Activated CD4-positive, alpha-beta T cell treated with anti-CD3 and anti-CD28 coated beads for 48 hours (primary cell): ENCODE data around the gene HIGD2A.
"Not testable (repeated sequence)": the region's sequence is repeated elsewhere in the genome, so short reads cannot be mapped to it uniquely, and the experiment has no call there.

Experiments
- DNase-seq: peaks from one replicate; pipeline ENCODE4 v3.0.0-alpha.2; 2020

HIGD2A gene

DNA sequence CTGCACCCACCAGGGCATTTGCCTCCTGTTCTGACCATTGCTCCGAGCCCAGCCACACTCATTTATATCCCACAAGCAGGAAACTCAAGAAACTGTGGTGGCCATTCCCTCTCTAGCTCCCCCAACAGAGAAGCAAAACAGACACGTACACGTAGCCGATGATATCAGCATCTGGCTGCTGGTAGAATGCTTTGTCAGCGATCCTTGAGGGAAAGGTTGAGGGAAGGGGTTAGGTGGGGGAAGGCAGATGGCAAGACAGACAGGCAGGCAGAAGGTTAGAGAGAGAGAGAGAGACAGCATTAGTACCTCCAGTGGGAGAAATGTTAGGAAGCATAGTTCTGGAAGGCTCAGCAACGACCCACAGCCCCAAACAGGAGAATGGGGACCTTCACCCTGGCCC, 7.8 kb downstream of the HIGD2A start:
- no peak for DNase-seq

DNA sequence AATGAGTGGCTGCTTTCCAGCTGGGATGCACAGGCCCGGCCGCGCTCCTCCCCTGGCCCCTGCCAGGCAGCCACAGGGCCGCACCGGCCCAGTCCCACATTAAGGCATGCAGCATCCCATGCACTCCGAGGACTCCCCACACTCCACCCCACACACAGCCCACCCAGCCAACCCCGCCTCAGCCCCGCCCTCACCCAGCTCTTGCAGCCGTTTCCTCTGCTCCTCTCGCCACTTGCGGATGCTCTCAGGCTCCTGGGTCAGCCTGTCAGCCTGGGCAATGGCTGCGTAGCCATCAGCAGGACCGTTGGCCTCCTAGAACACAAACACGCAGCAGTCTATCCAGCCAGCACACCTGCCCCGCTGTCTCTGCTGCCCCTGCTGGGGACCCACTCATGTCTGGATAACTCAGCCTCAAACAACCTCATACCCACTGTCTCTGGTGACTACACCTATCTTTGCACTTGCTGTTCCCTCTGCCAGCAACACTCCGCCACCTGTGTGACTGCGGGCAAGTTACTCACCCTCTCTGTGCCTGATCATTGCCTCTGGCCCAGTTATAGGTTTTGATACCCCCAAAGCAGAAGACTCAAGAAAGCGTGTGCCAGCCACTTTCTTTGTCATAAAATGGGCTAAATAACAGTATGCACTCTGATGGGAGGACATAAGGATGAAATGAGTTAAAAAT, 9.3 kb downstream of the HIGD2A start:
- DNase-seq: no peak

DNA sequence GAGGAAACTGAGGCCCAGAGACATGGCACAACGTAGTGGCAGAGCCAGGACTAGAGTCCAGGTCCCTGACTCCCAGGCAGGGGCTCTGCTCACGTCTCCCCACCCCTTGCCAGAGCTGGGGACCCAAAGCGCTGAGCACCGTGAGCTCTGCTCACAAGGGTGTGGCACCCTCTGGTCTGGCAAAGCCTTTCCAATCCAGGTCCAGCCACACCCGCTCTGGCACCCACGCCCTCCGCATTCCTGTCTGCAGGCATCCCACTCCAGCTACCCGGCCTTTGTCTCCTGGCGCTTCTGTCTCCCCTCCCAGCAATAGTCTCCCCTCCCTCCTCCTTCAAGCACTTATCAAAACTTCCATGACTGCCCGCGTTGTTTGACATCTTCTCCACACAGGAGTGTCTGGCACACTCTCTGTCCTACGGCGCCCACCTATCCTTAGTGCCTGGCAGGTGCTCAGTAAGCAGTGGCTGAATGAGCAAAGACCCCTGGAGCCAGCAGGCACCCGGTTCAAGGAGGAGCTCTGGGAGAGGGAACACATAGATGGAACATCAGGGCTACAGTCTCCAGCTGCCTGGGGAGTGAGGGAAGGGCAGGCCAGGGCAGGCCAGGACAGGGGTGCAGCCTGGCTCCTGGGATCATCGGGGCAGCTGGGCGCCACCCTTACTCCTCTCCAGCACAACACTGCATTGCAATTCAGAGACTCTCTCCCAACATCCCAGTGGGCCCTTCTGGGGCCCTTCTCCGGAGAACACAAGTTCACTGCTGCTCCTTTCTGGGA, 12.0 kb downstream of the HIGD2A start:
- DNase-seq: no peak

DNA sequence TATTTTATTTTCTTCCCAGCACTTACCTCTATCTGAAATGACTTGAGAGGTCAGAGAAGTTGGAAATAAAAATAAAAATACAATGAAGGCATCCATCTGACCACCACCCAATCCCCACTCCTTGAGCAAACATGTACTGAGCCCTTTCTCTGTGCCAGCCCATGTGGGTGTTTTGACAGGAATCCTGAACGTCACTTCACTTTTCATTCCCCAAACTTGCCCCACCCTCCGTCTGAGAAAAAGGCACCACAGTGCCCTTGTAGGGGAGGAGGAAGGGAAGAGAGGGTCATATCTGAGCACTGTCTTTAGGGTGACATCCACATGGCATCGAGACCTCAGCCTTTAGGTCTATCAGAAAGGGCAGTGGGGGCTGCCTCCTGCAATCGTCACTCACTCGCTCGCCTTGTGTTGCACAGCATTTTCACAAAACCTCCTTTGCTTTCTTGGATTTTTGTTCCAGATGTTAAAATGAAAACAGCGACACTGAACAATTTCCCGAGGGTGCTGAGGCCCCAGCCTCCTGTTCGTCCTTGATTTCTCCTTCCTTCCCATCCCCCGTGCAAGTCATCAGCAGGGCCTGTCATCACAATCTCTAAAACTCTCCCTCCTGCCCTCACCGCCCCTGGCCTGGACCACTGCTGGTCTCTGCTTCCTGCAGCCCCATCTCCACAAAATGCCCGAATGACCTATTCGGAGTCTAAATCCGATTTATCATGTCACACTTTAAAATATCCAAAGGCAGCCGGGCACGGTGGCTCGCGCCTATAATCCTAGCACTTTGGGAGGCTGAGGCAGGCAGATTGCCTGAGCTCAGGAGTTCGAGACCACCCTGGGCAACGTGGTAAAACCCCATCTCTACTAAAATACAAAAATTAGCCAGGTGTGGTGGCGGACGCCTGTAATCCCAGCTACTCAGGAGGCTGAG, 13.0 kb downstream of the HIGD2A start:
- no peak for DNase-seq

DNA sequence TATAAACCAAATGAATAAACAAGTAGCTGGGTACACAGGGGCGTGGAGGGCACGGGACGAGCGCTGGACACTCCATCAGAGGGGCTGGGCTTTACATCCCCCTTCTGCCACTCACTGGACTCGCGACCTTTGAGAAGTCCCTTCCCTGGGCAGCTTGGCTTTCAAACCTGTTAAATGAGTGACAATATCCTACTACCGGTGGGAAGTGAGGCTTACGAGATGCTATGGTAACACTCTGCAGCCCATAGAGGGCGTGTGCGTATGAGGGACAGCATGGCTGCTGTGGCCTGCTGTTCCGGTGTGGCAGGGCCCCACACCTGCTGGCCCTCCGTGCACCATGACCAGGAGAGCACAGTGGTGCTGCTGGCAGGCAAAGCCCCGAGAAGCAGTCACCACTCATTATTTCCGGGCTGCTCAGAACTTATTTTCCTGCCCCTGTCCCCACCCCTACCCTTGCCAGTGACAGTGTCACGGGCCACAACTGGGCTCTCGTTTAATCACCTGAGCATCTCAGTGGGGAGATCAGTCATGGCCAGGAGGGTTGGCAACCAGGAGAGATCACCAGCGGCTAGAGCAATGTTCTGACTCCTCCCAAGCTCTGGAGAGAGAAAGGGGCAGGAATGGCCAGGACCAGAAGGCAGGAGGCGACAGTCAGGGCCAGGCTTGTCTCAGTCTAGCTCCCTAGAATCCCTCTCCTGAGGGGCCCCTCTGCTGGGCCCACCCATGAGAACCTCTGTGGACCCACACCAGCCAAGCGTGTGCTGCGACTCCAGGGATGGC, 17.3 kb downstream of the HIGD2A start:
- DNase-seq: no peak

DNA sequence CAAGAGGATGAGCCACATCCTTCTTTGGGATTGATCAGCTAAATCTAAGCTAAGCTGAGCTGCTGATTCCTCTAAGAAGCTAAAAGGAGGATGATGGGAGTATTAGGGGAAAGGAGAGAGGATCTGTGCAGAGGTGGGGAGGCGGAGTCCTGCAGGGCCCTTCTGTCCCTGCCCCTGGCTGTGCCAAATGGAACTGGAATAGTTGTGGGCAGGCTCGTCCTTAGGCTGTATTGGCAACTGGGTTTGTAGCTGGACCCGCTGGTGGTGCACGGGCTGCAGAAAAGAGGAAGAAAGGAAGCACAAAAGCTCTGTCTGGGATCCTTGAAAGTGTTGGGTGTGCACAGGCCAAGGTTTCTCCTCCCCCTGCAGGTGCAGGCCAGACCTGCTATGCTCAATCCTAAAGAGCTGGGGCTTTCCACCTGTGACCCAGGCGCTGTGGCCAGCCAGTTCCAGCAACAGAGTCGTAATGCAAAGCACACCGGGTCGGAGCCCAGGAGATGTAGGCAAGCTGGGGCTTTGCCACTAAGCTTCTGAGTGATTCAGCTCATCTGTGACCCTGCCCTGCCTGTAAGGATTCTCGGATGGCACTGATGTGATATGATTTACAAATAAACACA, 18.0 kb downstream of the HIGD2A start:
- no peak for DNase-seq

DNA sequence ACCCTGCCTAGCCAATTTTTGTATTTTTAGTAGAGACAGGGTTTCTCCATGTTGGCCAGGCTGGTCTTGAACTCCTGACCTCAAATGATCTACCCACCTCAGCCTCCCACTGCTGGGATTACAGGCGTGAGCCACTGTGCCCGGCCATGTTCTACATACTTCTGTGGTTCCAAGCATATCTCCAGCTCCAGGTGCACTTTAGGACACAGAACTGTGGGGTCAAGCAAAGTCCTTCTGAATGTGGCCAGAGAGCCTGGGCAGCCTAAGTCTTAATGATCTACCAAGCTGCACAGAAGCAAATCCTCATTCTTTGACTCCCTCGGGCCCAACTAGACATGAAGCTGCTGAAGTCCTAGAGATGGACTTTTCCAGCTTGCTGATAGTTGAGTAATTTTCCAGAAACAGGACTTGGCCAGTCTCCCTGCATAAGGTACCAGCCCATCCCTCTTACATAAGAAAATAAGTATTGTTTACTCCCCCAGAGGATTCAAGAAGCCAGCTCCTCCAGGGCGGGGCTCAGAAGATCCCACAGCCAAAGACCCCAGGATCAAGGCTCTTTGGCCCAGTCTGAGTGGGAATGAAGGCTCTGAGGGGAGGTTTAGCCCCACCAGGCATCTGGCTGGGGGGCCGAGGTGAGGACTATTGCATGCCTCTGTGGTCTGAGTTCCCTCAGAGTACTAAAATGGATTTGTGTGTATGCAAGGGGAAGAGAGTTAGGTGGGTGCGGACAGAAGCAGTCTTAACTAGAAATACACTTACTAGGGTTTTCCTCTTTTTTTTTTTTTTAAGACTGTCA, 19.1 kb downstream of the HIGD2A start:
- DNase-seq: no peak

DNA sequence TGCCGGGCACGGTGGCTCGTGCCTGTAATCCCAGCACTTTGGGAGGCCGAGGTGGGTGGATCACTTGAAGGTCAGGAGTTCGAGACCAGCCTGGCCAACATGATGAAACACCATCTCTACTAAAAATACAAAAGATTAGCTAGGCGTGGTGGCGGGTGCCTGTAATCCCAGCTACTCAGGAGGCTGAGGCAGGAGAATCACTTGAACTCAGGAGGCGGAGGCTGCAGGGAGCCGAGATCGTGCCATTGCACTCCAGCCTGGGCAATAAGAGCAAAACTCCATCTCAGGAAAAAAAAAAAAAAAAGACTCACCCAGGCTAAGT, 19.7 kb downstream of the HIGD2A start:
- DNase-seq: not testable (repeated sequence)

DNA sequence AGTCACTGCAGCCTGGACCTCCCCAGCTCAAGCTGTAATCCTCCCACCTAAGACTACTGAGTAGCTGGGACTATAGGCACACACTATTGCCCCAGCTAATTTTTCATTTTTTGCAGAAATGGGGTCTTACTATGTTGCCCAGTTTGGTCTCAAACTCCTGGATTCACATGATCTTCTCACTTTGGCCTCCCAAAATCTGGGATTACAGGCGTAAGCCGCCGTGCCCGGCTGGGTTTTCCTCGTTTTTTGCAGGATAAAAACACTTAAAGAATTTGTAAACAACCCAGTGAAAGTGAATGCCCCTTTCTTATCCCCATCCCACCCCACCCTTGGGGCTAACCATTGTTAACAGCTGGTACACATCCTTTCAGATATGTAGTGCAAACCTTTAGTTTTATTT, 20.0 kb downstream of the HIGD2A start:
- no peak for DNase-seq

DNA sequence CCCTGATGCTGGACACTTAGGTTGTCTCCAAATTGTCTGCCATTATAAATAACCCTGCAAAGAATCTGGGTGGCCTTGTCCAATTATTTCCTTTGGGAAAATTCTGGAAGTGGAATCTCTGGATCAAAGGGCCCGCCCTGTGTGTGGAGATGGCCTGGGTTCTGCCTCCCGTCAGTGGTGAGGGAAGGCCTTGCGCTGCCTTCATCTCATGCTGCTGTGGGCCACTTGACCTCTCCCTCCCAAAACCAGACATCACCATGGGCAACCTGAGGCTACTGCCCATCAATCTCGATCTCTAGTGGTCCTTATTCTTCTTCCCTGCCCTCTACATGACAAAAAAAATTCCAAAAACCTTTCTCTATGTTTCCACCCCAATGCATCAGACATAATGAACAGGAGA, 21.2 kb downstream of the HIGD2A start:
- DNase-seq: no peak

DNA sequence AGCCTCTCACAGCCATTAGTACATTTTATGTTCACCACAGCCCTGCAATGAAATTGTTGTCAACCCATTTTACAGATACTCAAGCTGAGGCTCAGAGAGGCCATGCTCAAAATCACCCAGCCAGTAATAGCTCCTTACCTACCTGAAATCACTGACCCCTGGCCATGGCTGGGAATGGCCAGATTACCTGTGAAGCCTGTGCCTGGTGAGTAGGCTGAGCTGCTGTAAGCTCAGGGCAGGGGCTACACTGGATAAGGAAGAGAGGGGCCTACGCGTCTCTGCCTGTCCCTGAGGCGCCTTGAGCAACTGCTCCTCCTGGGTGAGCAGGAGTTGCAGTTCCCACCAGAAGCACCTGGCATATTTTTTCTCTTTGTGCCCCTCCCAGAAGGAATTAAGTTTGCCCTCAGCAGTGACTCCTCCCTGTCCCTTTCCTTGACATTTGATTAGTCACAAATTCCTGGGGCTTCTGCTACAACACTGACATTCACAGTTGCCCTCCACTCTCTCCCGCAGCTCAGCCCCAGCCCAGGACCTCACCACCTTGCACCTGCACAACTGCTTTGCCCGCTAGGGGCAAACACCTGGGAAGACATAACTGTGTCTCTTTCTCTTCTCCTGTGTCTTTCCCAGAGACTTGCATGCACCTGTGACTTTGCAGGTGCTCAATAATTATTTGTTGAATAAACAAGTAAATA, 22.1 kb downstream of the HIGD2A start:
- no peak for DNase-seq

DNA sequence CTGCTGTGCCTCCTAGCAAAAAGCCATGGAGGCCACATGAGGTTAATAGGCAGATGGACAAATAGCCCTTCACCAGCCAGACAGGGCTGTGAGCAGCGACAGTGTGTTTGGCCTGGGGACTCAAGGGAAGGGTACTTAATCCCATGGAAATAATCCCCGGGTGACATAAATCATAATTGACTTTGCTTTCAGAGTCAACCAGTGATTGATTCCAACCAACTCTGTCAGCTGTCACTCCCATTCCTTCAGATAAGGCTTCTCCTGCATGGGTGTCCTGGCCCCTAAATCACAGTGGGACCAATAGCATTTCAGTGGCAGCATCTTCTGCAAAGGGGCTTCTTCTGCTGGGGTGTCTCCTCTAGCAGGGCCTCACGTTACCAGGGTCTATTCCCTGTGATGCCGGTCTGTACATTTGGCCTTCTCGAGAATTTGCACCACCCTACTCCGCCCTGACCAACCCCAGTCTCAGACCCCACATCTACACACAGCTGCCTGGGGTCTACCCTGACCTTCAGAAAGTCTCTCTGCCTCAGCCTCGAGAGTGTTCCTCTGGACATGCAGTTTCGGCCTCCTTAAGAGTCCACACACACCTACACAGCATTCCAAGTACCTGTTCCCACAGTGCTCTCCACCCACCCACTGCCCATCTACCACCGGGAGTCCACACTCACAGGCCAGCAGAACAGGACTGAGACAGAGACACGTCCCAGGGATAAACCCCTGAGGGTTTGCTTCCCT, 24.1 kb downstream of the HIGD2A start:
- DNase-seq: no peak

DNA sequence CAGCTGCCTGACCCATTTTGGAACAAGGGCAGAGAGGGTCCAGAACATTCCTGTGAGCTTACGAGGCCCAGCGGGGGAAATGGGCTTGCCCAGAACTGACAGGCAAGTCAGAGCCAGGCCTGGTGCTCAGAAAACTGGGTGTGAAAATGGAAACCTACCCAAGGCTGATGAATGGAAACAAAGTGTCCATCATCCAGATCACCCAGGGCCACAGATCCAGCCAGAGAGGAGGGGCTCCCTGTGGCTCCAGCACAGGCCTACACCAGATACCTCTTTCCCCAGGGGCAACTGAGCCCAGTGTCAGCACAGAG, 24.7 kb downstream of the HIGD2A start:
- DNase-seq: no peak

DNA sequence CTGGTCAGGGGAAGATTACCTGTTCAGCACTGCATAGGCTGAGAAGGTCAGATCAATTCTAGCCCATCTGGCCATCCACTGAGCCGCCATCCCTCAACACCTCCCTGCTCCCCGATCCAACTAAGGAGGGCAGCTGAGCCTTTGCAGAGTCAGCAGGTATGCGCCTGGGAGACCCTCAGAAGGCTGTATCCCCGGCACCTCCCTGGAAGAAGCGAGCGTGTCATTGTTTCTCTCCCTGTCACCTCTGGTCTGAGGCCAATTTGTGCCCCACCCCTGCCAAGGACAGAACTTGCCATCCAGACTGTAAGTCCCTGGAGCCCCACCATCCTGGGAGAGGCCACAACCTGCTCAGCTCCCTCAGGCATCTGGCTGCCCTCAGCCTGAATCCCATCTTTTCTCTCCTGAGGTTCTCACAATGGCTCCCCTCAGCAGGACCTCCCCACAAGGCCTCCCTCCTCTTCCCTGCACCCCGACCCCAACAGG, 25.2 kb downstream of the HIGD2A start:
- no peak for DNase-seq

DNA sequence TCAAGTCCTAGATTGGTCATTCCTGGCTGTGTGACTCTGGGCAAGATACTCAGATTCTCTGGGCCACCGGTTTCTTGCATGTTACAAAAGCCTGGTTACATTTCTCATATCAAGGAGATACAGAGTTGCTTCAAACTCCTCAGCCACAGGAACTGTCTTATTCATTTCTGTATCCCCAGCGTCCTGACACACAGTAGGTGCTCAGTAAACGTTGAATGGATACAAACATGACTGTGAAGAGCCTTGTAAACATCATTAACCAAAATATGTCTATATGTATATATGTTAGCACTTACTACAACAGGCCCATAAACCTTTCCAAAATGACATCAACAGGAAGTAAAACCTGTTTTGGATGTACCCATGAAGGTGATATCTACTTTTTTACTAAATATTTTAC, 26.2 kb downstream of the HIGD2A start:
- no peak for DNase-seq

DNA sequence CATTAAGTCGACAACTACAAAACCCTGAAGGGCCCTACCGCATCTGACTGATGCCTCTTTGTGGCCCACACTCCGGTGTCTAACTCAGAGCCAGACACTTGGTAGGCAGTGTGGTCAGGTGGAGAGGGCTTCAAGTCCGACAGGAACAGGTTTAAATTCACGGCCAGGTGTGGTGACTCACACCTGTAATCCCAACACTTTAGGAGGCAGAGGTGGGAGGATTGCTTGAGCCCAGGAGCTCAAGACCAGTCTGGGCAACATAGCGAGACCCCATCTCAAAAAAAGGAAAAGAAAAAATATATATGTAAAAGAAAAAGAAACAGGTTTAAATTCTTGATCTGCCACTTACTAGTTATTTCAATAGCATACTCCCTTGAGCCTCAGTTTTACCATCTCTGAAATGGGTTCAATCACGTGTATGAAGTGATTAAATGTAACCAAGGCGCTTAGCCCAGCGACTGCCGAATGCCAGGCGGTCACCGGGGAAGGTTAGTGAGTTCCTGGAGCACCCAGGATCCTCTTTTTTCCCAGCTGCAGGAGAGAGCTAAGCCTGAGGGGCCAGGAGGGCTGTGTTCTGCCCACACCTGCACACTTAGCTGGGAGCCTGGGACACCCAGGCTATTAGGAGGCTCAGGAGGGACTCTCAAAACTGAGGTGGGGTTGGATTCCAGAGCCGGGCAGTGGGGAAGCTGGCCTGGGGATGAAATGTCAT, 26.8 kb downstream of the HIGD2A start:
- peak; percentile 12 for DNase-seq

DNA sequence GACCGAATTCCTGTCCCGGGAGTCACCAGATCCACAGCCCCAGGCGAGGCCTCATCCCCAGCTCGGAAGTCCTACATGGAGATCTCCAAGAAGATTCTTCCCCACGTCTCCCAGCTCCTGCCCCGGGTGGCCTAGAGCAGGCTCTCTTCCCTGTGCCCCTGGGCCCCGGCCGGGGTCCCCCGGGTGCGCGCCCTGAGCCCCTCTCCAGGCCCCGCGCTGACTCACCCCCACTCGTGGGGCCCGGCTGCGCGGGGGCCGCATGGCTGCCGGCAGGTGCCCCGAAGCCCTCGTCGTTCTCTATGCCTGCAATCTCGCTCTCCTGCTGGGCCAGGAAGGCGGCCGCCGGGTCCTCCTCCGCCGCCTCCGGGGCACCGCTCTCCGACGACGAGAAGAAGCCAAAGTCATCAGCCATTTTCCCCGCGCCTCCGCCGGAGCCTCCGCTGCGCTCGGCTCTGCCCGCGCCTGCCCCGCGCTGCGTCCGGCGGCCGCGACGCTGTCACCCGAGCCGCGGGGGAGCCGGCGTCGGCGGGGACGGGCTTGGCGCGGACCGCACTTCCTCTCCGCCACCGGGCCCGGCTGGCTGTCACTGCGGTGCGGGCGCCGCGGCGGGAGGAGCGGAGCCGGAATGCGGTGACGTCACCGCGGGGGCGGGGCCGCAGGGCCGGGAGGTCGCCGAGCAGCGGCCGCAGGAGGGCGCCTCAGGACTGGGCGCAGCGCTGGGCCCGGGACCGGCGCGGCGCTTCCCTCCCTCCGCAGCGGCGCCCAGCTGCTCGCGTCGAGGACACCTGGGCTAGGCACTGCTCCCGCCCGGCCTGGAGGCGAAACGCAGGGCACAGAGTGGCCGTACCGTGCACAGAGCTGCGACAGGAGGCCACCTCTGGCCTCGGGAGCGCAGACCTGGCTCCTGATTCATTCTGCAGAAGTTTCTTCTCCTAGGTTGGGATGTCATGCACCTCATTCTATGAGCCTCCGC, 27.7 kb downstream of the HIGD2A start, which contains the start of gene CLTB:
TSS of gene CLTB (minus strand) at position 588 of the 973 bp plus-strand sequence. CDS start at position 412, 176 bp downstream.
- peak; percentile 92 for DNase-seq

DNA sequence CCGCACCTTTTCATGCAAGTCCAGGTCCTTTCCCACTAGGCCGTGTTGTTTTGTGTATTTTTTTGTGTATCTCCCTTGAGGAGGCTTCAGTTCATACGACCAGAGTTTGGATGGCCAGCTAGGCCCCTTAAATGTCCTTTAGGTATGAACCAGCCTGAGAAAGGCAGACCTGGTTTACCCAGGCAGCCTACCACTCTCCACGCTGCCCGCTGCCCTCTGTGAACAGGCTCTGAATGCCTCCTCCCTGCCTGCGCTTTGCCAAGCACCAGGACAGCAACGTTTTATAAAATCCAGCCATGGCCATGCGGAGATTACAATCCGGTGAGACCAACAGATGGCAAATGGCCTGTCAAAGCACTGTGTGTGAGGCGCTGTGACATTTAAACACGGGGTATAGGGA, 28.4 kb downstream of the HIGD2A start:
- no peak for DNase-seq
